Mononuclear cell (primary cell): ENCODE measurements around the gene HS3ST1. TPM values are rescaled to one million over a fixed set of nuclear protein-coding genes. Genes with fewer than 3 reads are reported as not detected.

ENCODE experiments used
- H3K27me3 ChIP-seq: 2 replicates; pipeline ENCODE4 v1.6.0; 2011; ENCODE audit warnings: low read length, control low read depth; ENCODE audit not compliant: insufficient read depth
- H3K4me1 ChIP-seq: 2 replicates; pipeline ENCODE4 v1.5.1; 2011; ENCODE audit warnings: mild to moderate bottlenecking, low read length, control low read depth; ENCODE audit not compliant: insufficient read depth
- H3K4me3 ChIP-seq: 2 replicates; pipeline ENCODE4 v1.5.1; 2011; ENCODE audit warnings: mild to moderate bottlenecking, low read length, moderate library complexity
- H3K9me3 ChIP-seq: 2 replicates; pipeline ENCODE4 v1.5.1; 2011; ENCODE audit warnings: low read depth, mild to moderate bottlenecking, control low read depth, low read length
- total RNA-seq: library from RNA; depleted of rRNA; stranded (reverse); fragments of >200 nt; gene quantifications from one replicate; pipeline ENCODE4 v1.2.3, GENCODE V29; 2012

The HS3ST1 gene
- total RNA-seq: 0.10 TPM

- H3K27me3 ChIP-seq: peaks cover 46% of the 10 kb centered on the region
- no peaks in the 10 kb centered on the region for H3K9me3 ChIP-seq
- peak within 1 kb of the TSS; percentile 41 for H3K4me3 ChIP-seq
- peaks cover 26% of the 10 kb centered on the region for H3K4me1 ChIP-seq
These were observed at the start of gene HS3ST1 for GRCh38 chr4:11428231-11428898. Gene HS3ST1, minus strand, starts transcription at chr4:11428894. Its CDS starts 28,889 bp downstream, at chr4:11400005.

DNA sequence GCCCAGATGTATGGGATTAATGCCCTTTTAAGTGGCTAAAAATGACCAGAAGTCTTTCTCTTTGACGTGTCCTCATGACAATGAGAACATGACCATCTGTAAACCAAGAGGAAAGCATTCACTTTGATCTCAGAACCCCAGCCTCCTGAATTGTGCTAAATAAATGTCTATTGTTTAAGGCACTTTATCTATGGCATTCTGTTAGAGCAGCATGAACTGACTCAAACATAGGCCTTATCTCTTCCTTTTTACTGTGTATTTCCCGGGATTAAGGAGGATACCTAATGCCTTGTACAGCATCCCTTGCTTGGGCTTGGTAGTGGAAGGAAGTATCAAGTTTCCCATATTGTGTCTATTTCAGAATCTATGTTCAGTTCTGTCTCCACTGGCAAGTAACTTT is 47.2 kb upstream of the HS3ST1 start:
- Histone ChIP-seq H3K9me3 (no peaks in the 10 kb centered on the region), H3K4me3 (no peak overlapping the region), H3K27me3 (no peaks in the 10 kb centered on the region), H3K4me1 (peaks cover 38% of the 10 kb centered on the region)

DNA sequence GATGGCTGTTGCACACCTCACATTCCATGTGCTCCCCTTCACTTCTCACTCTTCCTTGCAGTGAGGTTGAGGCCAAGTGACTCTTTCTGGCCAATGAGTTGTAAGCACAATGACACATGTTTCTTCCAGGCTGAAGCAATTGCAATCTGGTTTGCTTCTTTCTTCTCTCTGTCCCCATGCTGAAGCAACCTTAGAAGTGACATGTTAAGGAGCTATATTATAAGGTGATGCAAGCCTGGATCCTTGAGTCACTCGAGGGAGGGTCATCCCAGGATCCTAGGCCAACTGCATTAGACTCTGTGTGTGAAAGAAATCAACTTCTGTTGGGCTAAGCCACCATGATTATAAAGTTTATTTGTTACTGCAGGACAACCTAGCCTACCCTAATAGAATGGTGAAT is 45.5 kb upstream of the HS3ST1 start:
- H3K4me1 ChIP-seq: peaks cover 34% of the 10 kb centered on the region
- H3K9me3 ChIP-seq: no peaks in the 10 kb centered on the region
- no peak overlapping the region for H3K4me3 ChIP-seq
- H3K27me3 ChIP-seq: no peaks in the 10 kb centered on the region

DNA sequence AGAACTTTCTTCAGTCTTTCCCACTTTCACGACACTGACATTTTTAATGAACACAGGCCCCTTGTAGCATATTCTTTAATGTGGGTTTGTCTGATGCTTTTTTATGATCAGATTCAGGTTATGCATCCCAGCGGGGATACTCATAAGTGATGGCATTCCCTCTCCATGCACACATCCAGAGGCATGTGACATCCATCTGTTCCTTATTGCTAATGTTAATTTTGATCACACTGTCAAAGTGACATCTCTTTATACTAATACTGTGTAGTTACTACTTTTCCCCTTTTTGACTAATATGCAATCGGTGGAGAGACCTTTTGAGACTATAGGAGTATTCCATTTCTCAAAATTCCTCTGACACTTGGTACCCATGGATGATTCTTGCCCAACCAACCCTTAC is 43.8 kb upstream of the HS3ST1 start:
- no peaks in the 10 kb centered on the region for H3K9me3 ChIP-seq
- H3K4me1 ChIP-seq: peaks cover 38% of the 10 kb centered on the region
- H3K27me3 ChIP-seq: no peaks in the 10 kb centered on the region
- no peak overlapping the region for H3K4me3 ChIP-seq

DNA sequence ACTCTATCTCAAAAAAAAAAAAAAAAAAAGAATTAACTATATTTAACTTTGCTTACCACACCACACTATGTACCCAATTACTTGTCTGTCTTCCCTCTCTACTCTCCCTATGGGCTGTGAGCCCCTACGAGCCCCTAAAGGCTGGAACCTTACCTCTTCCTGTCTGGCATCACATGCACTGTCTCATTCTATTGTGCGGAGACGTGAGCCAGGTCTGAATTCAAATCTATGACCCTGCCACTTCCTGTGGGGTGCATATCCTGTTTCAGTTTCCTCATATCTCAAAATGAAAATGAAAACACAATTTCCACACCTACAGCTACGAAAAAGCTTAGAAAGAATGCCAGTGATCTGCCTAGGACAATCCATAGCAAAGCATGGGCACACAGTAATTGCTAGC is 42.9 kb upstream of the HS3ST1 start:
- Histone ChIP-seq H3K27me3 (no peaks in the 10 kb centered on the region), H3K4me3 (peak overlapping the region; percentile 15), H3K4me1 (peaks cover 38% of the 10 kb centered on the region), H3K9me3 (no peaks in the 10 kb centered on the region)

GRCh38 chr4:11471046-11471441 is 42.4 kb upstream of the HS3ST1 start:
- Histone ChIP-seq H3K4me1 (peaks cover 38% of the 10 kb centered on the region), H3K27me3 (no peaks in the 10 kb centered on the region), H3K4me3 (no peak overlapping the region), H3K9me3 (no peaks in the 10 kb centered on the region)

- Histone ChIP-seq H3K27me3 (no peaks in the 10 kb centered on the region), H3K9me3 (no peaks in the 10 kb centered on the region), H3K4me3 (no peak overlapping the region), H3K4me1 (peaks cover 38% of the 10 kb centered on the region)
These were observed 41.8 kb upstream of the HS3ST1 start for GRCh38 chr4:11470438-11471045.

DNA sequence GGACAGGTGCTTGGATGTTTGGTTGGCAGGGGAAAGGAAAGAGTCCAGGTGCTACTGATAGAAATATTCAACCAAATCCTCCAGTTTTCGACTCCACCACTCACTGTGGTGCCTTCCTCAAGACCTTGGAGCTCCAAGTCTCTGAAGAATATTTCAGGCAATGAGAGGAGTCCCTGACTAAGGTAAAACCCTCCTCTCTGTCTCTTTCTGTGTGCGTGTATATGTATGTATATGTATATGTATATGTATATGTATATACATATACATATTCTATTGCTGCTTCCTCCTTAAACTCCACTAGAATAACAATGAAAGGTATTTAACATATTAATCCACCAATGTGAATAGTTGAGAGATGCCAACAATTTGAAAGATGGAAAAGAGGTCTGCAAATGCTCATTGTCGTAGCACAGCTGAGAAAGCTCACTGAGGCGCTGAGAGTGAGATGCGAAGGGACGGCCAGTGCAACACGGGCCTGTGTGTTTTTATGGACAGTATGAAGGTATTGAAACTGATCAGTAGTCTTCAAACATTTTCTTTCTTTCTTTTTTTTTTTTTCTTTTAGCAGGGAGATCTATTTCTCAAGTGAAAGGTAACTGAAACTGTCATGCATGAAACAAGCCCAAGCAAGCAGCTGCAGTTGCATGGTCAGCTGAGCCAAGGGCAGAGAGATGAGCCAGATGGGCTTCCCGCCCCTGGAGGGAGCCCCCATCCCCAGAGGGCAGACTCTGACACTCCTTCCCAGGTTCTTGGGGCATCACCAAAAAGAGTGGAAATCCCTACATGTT is 41.1 kb upstream of the HS3ST1 start:
- Histone ChIP-seq H3K27me3 (no peaks in the 10 kb centered on the region), H3K4me3 (no peak overlapping the region), H3K4me1 (peaks cover 38% of the 10 kb centered on the region), H3K9me3 (no peaks in the 10 kb centered on the region)

GRCh38 chr4:11468901-11469300 is 40.2 kb upstream of the HS3ST1 start:
- H3K27me3 ChIP-seq: no peaks in the 10 kb centered on the region
- peaks cover 38% of the 10 kb centered on the region for H3K4me1 ChIP-seq
- H3K4me3 ChIP-seq: no peak overlapping the region
- no peaks in the 10 kb centered on the region for H3K9me3 ChIP-seq

GRCh38 chr4:11467931-11468330 is 39.2 kb upstream of the HS3ST1 start:
- no peaks in the 10 kb centered on the region for H3K9me3 ChIP-seq
- H3K4me3 ChIP-seq: no peak overlapping the region
- no peaks in the 10 kb centered on the region for H3K27me3 ChIP-seq
- peaks cover 34% of the 10 kb centered on the region for H3K4me1 ChIP-seq

- H3K27me3 ChIP-seq: no peaks in the 10 kb centered on the region
- H3K4me3 ChIP-seq: no peak overlapping the region
- peaks cover 1% of the 10 kb centered on the region for H3K4me1 ChIP-seq
- no peaks in the 10 kb centered on the region for H3K9me3 ChIP-seq
These were observed 35.0 kb upstream of the HS3ST1 start for GRCh38 chr4:11463707-11464106.

DNA sequence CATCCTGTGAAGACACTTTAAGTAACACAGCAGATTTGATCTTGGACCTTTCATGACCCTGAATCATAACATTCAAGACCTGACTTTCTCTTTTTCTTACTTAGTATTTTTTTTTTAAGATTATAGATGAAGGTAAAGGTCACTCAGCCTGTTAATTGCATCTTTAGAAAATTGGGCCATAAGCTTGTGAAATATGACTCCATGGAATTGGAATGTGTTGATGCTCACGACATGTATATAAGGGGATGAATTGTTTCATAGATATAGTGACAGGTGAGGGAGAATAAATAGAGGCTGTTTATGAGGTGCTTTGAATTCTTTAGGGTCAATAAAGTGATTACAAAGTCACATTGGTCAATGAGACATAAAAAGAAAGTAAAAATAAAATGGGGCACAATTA is 27.7 kb upstream of the HS3ST1 start:
- no peaks in the 10 kb centered on the region for H3K9me3 ChIP-seq
- H3K4me3 ChIP-seq: no peak overlapping the region
- H3K27me3 ChIP-seq: no peaks in the 10 kb centered on the region
- no peaks in the 10 kb centered on the region for H3K4me1 ChIP-seq

DNA sequence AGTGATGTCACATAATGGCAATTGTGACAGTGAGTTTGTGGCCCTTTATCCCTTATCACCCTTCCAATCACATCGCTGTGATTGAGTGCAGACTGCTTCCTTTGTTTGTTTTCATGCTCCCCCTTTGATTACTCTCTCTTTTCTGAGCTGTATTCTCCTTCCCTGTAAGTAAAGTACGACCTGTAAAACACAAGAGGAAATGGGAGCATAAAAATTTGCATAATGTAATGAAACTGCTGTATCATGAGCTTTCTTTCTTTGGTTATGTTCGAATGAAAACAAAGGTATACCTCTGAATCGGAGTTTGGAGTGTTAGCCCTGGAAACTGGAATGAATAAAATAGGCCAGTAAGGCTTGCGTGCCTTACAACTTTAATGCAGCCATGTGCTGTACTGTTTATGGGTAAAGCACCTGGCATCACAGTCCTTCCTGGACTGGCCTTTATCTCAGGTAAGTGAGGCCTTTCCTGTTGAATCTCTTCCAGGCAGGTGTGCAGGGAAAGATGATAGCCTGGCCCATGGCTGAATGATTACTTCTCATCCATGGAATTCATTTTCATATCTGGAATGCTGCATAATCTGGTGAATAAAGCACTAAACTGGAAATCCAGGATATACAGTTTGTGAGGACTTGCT is 26.6 kb upstream of the HS3ST1 start:
- Histone ChIP-seq H3K9me3 (no peaks in the 10 kb centered on the region), H3K4me3 (no peak overlapping the region), H3K4me1 (no peaks in the 10 kb centered on the region), H3K27me3 (no peaks in the 10 kb centered on the region)

GRCh38 chr4:11451716-11452115 is 23.0 kb upstream of the HS3ST1 start:
- Histone ChIP-seq H3K9me3 (no peaks in the 10 kb centered on the region), H3K27me3 (no peaks in the 10 kb centered on the region)

DNA sequence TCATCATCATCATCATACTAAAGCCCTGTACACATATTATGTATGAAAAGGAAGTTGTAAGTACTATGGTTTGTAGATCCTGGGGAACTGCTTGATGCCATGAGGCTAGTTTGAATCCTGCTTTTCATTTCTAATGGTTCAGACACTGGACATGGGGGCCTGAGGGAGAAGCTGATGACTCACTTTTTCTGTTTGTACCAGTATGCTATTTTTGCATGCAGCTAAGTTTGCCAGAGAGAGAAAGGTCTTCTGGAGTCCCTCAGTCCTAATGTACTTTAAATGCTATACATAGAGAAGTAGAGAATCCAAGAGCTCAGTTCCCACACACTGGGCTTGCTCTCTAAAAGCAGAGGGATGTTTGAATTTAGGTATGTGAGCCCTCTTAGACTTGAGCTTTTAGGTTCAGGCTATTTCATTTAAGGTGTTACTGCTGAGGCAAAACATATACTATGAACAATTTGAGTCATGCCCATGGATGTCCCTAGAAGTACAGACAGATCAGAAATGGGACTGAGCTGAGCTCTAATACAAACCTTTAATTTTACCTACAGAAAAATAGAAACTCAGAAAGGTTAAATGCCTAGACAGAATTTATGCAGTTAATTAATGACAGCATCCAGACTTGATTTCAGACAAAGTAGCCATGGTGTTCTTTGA is 17.6 kb upstream of the HS3ST1 start:
- no peaks in the 10 kb centered on the region for H3K9me3 ChIP-seq
- no peaks in the 10 kb centered on the region for H3K4me1 ChIP-seq
- no peak overlapping the region for H3K4me3 ChIP-seq
- H3K27me3 ChIP-seq: no peaks in the 10 kb centered on the region

More at GRCh38 chr4:11451716-11452115, 23.0 kb upstream of the HS3ST1 start:
- Histone ChIP-seq H3K4me1 (no peaks in the 10 kb centered on the region), H3K4me3 (no peak overlapping the region)
